ENCODE data around the gene NAALADL2.
"Not testable (repeated sequence)": the region's sequence is repeated elsewhere in the genome, so short reads cannot be mapped to it uniquely, and the experiment has no call there.

The NAALADL2 gene

DNA sequence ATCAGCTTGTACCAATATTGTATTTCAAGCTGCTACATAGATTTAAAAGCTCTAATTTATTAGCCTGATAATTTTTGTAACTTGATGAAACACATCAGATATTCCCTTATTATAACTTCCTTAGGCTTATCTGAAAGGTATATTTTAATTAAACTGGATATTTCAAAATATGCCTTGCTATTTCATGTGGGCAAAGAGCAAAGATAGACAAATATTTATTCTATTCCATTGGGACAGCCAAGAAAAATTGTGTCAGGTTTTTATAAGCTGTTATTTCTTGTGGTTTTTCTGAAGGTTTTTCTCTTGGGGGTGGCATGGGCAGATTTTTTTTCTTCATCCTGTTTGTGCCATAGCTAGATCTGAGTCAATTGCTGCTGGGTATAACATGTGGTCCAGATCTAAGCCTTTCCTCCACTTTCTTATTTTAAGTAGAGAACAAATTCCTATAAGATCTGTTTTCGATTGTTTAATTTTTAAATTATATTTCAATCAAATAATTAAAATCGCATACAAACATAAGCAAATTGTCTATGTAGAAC lies 249.5 kb downstream of the NAALADL2 start:
- no peak overlapping the region for H3K27ac ChIP-seq
- DNase-seq (ENCODE audit: low read depth, low spot score), result no peak

DNA sequence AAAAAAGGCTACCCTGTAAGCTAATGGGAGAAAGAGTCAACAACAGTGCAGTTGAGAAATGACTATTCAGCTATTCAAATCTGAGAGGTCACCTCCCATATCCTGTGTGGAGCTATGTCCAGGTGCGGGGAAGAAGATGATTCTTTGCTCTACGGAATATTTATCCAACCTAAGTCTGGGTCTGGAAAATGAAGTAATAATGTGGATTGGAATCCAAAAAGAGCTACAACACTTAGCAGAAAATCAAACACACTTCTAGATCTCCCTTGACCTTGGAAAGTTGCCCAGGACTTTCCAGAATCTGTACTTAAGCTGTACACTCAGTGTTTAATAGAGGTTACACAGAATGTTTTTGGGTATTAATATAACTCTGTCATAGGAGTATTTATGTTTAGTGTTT lies 251.9 kb downstream of the NAALADL2 start:
- DNase-seq (ENCODE audit: low read depth, low spot score), result no peak
- no peak overlapping the region for H3K27ac ChIP-seq

DNA sequence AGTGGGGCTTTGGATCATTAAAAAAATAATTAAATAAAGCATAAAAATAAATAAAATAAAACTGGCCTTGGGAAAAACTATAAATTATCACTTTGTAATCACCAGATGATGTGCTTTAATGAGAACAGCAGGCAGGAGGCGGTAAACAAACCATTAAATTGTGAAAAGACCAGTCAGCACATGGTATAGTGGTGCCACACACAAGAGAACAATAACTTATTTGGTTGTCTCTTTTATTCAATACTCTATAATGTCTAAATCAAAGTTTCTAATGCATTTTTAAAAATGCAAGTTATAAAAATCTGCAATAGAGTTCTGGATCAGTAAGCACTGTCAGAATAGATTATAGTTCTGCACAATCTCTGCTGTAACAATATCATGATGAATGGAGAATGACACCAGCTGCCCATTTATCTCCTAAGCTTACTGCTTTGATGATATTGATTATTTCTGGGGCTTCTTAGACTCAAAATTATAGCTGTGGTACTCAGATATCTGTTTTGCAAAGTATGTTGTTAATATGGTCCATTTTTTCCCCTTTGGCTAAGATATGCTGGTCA lies 259.3 kb downstream of the NAALADL2 start:
- no peak overlapping the region for H3K27ac ChIP-seq
- no peak for DNase-seq (ENCODE audit: low read depth, low spot score)

DNA sequence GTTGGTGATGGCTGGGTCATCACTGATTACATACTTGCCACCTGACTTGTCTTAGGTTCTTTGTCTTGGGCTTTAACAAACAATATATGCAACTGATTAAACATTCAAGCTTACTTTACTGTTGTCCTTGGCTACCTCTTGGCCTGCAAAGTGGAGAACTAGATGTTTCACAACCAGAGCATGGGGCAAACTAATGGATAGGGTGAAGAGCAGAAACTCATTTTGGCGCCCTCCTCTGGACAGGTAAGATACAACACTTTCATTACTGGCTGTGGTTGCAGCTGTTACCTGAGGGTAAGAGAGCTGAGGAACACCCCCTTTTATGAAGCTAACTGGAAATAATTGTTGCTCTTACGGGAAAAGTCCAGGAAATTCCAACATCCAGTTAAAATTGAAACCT lies 262.1 kb downstream of the NAALADL2 start:
- H3K27ac ChIP-seq, result no peak overlapping the region
- no peak for DNase-seq (ENCODE audit: low read depth, low spot score)

DNA sequence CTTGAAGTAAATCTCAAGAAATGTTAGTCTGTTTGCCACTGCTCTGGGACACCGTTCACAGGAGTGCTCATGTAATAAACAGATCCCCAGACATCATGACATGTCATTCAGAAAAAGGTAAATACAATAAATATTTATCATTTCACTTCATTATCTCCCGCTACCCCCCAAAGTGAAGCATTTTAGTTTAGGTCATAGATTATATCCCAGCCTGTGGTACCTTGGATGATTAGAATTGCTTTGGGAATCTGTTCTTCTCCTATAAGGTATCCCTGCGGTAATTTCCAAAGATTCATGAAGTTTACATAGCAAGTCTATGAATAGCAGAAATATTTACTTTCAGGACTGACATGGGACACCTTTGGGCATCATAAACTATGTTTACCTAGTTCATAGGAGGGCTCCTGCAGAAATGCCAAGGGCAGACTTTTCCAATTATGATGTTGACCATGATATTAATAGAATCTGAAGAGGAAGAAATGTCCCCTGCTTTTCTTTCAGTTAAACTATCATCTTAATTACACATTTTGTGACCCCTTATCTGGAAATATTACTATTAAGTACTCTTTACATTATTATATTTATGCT lies 268.0 kb downstream of the NAALADL2 start:
- no peak overlapping the region for H3K27ac ChIP-seq
- DNase-seq (ENCODE audit: low read depth, low spot score), result no peak

DNA sequence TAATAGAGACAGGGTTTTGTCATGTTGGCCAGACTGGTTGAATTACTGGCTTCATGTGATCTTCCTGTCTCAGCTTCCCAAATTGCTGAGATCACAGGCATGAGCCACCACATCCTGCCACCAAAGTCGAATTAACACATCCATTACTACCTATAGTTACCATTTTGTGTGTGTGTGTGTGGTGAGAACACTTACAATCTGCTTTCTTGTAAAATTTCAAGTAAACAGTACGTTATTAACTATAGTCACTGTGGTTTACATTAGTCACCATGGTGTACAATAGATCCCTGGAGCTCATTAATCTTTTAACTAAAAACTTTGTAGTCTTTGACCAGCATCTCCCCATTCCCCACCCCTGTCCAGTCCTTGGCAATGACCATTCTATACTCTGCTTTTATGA lies 270.0 kb downstream of the NAALADL2 start:
- peak; percentile 34 for DNase-seq (ENCODE audit: low read depth, low spot score)
- H3K27ac ChIP-seq, result no peak overlapping the region

DNA sequence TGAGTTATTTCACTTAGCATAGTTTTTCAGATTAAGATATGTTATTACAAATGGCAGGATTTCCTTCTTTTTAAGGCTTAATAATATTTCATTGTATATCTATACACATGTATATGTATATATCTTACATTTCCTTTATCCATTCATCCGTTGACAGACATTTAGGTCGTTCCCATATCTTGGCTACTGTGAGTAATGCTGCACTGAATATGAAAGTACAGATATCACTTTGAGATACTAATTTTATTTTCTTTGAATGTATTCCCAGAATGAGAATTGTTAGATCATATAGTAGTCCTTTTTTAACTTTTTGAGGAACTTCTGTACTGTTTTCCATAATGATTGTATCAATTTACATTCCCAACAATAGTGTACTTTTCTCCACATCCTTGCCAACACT lies 270.4 kb downstream of the NAALADL2 start:
- DNase-seq (ENCODE audit: low read depth, low spot score), result no peak
- no peak overlapping the region for H3K27ac ChIP-seq

DNA sequence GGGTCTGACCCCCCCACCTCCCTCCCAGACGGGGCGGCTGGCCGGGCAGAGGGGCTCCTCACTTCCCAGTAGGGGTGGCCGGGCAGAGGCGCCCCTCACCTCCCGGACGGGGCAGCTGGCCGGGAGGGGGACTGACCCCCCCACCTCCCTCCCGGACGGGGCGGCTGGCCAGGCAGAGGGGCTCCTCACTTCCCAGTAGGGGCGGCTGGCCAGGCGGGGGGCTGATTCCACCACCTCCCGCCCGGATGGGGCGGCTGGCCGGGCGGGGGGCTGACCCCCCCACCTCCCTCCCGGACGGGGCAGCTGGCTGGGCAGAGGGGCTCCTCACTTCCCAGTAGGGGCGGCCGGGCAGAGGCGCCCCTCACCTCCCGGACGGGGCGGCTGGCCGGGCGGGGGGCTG lies 272.7 kb downstream of the NAALADL2 start:
- not testable (repeated sequence) for DNase-seq (ENCODE audit: low read depth, low spot score); H3K27ac ChIP-seq

DNA sequence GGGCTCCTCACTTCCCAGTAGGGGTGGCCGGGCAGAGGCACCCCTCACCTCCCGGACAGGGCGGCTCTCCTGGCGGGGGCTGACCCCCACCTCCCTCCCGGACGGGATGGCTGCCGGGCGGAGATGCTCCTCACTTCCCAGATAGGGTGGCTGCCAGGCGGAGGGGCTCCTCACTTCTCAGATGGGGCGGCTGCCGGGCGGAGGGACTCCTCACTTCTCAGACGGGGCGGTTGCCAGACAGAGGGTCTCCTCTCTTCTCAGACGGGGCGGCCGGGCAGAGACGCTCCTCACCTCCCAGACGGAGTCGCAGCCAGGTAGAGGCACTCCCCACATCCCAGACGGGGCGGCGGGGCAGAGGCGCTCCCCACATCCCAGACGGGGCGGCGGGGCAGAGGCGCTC lies 273.6 kb downstream of the NAALADL2 start:
- DNase-seq (ENCODE audit: low read depth, low spot score); H3K27ac ChIP-seq: not testable (repeated sequence)

DNA sequence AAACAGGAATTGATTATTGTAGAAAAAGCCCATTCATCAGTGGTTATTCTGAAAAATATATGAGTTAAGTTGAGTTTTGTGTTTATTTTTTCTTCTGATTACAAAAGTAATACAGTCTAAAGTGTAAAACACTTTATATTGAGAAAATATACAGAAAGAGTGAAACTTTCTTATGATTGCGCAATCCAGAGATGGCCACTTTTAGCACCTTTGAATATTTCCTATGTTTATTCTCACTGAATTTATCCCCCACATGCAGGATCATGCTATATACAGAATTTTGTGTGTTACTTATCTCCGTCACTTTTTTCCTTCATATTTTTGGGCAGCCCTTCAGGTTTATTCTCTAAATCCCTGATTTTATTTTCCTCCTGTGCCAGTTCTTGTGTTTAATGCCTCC lies 285.2 kb downstream of the NAALADL2 start:
- H3K27ac ChIP-seq, result no peak overlapping the region
- DNase-seq (ENCODE audit: low read depth, low spot score), result no peak

DNA sequence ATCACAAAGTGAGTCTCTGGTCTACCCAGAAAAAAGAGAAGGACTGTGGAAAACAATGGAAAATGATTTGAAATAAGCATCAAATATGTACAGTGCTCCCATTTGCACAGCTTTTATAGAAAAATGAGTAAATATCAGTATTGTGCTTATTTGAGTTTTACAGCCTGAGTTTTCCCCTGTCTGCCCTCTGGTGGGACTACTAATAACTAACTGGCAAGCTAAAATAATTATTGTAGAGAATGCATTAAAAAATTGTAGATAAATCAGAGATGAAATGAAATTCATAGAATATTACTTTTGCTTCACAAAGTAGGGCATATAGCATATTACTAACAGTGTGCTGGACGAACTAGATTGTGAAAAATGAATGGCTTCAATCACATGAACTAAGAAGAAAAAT lies 287.1 kb downstream of the NAALADL2 start:
- H3K27ac ChIP-seq, result no peak overlapping the region
- DNase-seq (ENCODE audit: low read depth, low spot score), result no peak

DNA sequence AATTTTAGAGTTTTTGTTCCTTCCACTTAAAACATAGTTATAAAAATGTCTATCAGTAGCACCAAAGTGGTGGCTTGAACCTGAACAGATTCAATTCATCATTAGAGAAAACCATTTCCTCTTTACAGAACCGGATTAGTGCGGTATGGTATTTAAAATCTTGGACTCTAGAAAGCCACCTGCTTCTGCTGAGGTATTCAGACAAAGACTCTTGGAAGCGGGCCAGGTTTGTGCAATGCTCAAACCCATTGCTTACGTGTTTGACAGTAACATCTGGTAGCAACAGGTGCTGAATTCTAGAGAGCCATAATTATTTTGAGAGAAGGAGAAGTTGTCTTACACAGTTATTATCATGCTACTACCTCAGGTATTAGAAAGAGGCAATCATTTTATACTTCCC lies 290.5 kb downstream of the NAALADL2 start:
- H3K27ac ChIP-seq, result peak overlapping the region; percentile 65
- peak; percentile 52 for DNase-seq (ENCODE audit: low read depth, low spot score)

DNA sequence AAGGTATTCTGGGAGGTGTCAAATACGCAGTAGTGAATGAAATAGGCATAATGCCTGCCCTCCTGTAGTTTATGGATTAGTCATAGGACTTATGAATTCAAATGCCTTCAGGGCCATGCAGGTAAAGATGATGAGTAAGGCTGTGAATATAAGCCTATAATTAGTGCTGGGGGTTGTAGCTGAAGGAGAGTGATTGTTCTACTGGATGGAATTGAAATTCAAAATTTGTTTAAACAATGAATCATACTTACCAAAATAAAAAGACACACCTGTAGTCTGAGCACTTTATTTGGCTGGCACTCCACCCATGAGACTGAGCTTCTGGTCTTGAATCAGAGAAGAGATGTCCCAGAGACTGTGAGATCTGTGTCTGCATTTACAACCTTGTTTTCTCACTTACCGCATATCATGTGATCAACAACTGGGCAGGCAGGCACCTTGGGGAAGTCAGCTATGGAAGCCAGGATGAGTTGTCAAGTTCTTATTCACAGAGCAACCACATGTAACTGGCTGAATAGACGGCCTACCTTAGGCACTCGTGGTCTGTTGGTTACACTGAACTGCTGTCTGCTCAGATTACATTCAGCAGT lies 291.8 kb downstream of the NAALADL2 start:
- DNase-seq (ENCODE audit: low read depth, low spot score), result peak; percentile 99

DNA sequence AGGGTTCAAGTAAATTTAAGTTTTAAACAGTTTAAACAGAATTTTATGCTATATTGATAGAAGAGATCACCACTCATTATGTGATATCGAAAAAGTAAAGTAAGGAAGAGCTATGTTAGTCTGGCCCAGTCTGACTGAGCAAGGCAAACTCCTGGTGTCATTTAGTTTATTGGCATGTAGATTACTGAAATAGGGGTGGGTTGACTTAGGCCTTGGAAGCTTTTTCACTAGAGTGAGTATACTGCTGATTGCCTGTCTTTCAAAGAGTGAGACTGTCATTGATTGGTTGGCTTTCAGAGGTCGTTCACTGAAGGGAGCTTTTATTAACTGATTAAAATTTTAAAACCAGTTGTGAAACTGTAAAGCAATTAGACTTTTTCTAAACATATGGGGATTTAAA lies 294.5 kb downstream of the NAALADL2 start:
- H3K27ac ChIP-seq, result no peak overlapping the region
- no peak for DNase-seq (ENCODE audit: low read depth, low spot score)

More for the DNA sequence above, 291.8 kb downstream of the NAALADL2 start:
- peak overlapping the region; percentile 65 for H3K27ac ChIP-seq

DNA sequence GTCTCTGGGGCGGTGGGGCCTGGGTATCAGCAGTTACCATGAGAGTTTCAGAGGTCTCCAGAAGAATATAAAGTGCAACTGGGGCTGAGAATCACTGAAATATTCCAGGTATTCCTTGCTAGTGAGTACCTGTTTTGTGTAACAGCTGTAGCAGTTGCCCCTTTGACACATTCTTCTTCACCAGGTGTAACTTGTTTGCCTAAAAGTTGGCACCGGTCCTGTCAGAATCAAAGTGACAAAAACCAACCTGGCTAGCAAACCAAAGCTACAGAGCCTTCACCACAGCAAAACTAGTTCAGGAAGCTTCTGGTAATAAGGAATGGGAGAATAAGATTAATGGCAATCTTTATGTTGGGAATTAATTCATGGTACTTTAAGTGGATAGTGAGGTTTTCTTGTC lies 296.0 kb downstream of the NAALADL2 start:
- DNase-seq (ENCODE audit: low read depth, low spot score), result no peak
- no peak overlapping the region for H3K27ac ChIP-seq

DNA sequence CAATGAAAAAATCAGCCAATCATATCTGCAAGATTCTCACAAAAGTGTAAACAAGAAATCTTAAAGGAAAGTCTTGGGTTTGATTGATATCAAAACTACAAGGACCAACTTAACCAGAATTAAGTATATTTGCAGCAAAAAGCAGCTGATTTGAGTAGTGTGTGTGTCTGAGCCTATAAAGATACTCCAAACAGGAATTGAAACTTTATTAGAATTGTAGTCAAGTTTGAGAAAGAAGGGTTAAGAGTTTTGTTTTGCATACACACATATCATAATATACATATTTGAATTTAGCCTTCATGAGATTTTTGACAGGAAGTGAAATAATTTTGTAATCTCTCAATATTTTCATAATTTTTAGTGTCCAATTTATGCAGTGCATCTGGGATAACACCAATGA lies 300.1 kb downstream of the NAALADL2 start:
- H3K27ac ChIP-seq, result no peak overlapping the region
- DNase-seq (ENCODE audit: low read depth, low spot score), result no peak

DNA sequence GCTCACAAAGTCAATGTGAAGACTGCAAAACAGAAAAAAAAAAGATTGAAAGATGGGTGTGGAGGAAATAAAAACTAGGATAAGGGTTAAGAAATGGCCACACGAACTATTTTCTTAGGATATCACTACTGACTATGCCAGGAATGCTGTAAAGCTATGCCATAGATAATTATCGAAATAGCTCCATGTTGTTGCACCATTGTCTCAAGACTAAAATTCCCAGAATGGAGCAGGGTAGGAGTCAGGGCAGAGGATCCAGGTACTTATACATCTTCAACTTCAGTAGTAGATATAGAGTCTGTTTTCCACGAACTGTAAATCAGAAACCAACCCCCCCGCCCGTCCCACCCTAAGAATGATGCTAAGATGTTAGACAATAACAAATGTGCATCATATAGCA lies 302.2 kb downstream of the NAALADL2 start:
- H3K27ac ChIP-seq, result no peak overlapping the region
- DNase-seq (ENCODE audit: low read depth, low spot score), result no peak

DNA sequence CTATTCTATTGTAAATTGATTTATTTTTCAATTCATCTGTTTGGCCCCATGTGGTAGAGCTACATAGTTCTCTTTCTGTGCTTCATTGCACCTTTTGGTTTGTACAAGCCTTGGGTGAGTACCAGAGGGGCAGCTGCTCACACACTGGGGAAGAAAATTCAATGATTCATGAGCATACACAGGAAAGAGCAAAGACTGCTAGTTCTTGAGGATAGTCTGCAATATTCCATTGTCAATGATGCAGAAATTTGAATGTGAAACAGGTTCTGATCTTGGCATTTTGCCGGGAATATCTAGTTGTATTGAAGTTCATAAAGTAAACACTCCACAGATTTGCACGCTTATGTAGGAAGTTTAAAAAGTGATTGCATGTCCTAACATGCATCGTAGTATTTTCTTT lies 304.6 kb downstream of the NAALADL2 start:
- no peak overlapping the region for H3K27ac ChIP-seq
- no peak for DNase-seq (ENCODE audit: low read depth, low spot score)

DNA sequence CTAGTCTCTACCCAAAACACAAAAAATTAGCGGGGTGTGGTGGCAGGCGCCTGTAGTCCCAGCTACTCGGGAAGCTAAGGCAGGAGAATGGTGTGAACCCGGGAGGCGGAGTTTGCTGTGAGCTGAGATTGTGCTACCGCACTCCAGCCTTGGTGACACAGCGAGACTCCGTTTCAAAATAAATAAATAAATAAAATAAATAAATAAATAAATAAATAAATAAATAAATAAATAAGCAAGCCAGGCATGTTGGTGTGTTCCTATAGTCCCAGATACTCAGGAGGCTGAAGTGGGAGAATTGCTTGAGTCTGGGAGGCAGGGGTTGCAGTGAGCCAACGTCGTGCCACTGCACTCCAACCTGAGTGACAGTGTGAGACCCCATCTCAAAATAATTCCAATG lies 314.0 kb downstream of the NAALADL2 start:
- DNase-seq (ENCODE audit: low read depth, low spot score), result not testable (repeated sequence)

DNA sequence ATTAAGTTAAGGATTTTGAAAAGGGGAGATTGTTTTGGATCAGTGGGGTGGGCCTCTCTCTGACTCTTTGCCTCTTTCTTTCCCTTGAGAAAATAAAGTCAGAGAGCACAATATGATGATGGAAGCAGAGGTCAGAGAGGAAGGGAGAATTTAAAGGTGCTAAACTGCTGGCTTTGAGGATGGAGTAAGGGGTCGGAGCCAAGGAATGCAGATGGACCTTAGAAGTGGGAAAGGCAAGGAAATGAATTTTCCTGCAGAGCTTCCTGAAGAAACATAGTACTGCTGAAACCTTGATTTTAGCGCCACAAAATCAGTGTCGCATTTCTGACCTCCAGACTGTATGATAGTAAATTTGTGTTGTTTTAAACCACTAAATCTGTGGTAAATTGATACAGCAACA lies 317.4 kb downstream of the NAALADL2 start:
- no peak for DNase-seq (ENCODE audit: low read depth, low spot score)
- H3K27ac ChIP-seq, result no peak overlapping the region

More for the DNA sequence above, 314.0 kb downstream of the NAALADL2 start:
- not testable (repeated sequence) for H3K27ac ChIP-seq

DNA sequence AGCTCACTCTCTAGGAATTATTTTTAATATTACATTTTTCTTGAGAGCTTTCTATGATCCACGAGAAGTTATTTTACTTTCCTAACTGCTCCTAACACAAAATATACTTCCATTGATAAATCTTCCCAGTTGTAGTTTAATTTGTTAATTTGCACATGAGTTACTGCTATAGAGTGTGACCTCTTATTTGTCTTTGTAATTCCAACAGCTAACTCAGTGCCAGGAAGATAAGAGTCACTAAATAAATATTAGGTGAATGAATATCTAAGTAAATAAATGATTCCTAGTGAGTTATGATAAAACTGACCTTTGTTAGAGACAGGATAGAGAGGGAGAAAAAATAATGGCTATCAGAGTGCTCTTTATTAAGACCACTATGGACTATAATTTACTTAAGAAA lies 319.9 kb downstream of the NAALADL2 start:
- H3K27ac ChIP-seq, result no peak overlapping the region
- DNase-seq (ENCODE audit: low read depth, low spot score), result no peak

DNA sequence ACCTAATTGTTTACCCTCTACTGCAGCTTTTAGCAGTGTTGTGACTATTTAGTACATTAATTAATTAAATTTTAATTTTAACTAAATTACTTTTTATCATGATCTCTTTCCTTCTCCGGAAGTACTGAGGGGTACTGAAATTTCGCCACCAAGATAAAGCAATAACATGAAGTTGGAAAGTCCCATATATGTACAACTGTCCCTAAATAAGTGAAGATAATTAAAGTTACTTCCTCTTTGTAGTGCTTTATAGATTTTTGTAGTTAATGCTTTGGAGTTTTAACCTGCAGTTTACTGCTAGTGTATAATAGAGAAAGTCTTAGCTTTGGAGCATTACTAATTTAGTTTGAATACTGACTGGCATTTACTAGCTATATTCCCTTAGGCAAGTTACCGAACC lies 325.3 kb downstream of the NAALADL2 start:
- no peak for DNase-seq (ENCODE audit: low read depth, low spot score)
- no peak overlapping the region for H3K27ac ChIP-seq
